Measurements from ENCODE around the gene PAPPA2. TPM values are rescaled to one million over a fixed set of nuclear protein-coding genes. Genes with fewer than 3 reads are reported as not detected.

The PAPPA2 gene
- total and polyA plus RNA-seq, 10 of the 15 experiments (the other 5 are each of a cell fraction or from before 2014, with no cell fraction given), result under 0.01 to 0.06 (median 0.03) TPM; not detected in 7

- BruUV-seq (replicated peaks), result no TSS peak
- no peak overlapping the region for H3K4me2 ChIP-seq (ENCODE audit: control insufficient read depth, insufficient read depth)
- no peaks in the 10 kb centered on the region for H3K4me1 ChIP-seq (ENCODE audit: control insufficient read depth, insufficient read depth, low read length)
- H3K27ac ChIP-seq (ENCODE audit: control insufficient read depth, insufficient read depth), result no peak overlapping the region
- ChIA-PET POLR2A (no interaction called here), RAD21 (ENCODE audit: unreplicated experiment) (no interaction called here), SMC1A (ENCODE audit: uncharacterized antibody, unreplicated experiment) (no interaction called here), CTCF (no interaction called here)
- no peaks in the 10 kb centered on the region for H3K79me2 ChIP-seq (ENCODE audit: control insufficient read depth, insufficient read depth, low read length)
- no peaks in the 10 kb centered on the region for H3K36me3 ChIP-seq (ENCODE audit: control insufficient read depth in 2 of 2, insufficient read depth in 2 of 2, low read length in 1 of 2)
- TF ChIP-seq RFX5 (IDR thresholded peaks at IDR 0.05; ENCODE audit: low read depth, low read length), result no peak
- no peak for TF ChIP-seq MYC (IDR thresholded peaks at IDR 0.05; ENCODE audit: insufficient read depth, insufficient read length, insufficient replicate concordance, low read length, severe bottlenecking)
- no peak for TF ChIP-seq KLF5 (IDR thresholded peaks at IDR 0.05; ENCODE audit: partially characterized antibody)
- no peak for TF ChIP-seq ESRRA (IDR thresholded peaks at IDR 0.05; ENCODE audit: low read length)
- TF ChIP-seq PAX5 (IDR thresholded peaks at IDR 0.05; ENCODE audit: borderline replicate concordance, low read depth, low read length), result no peak
- TF ChIP-seq, protein P1, sequence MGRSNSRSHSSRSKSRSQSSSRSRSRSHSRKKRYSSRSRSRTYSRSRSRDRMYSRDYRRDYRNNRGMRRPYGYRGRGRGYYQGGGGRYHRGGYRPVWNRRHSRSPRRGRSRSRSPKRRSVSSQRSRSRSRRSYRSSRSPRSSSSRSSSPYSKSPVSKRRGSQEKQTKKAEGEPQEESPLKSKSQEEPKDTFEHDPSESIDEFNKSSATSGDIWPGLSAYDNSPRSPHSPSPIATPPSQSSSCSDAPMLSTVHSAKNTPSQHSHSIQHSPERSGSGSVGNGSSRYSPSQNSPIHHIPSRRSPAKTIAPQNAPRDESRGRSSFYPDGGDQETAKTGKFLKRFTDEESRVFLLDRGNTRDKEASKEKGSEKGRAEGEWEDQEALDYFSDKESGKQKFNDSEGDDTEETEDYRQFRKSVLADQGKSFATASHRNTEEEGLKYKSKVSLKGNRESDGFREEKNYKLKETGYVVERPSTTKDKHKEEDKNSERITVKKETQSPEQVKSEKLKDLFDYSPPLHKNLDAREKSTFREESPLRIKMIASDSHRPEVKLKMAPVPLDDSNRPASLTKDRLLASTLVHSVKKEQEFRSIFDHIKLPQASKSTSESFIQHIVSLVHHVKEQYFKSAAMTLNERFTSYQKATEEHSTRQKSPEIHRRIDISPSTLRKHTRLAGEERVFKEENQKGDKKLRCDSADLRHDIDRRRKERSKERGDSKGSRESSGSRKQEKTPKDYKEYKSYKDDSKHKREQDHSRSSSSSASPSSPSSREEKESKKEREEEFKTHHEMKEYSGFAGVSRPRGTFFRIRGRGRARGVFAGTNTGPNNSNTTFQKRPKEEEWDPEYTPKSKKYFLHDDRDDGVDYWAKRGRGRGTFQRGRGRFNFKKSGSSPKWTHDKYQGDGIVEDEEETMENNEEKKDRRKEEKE (IDR thresholded peaks at IDR 0.05), result no peak
- TF ChIP-seq IRF4 (IDR thresholded peaks at IDR 0.05; ENCODE audit: low read depth, low read length), result no peak
- TF ChIP-seq, protein P2, sequence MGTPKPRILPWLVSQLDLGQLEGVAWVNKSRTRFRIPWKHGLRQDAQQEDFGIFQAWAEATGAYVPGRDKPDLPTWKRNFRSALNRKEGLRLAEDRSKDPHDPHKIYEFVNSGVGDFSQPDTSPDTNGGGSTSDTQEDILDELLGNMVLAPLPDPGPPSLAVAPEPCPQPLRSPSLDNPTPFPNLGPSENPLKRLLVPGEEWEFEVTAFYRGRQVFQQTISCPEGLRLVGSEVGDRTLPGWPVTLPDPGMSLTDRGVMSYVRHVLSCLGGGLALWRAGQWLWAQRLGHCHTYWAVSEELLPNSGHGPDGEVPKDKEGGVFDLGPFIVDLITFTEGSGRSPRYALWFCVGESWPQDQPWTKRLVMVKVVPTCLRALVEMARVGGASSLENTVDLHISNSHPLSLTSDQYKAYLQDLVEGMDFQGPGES (IDR thresholded peaks at IDR 0.05), result no peak
- no peak for TF ChIP-seq NRF1 (conservative IDR thresholded peaks at IDR 0.05; ENCODE audit: low read depth, low read length)
- no peak for TF ChIP-seq CBX5 (IDR thresholded peaks at IDR 0.05; ENCODE audit: low read depth)
- no peak for TF ChIP-seq YY1 (IDR thresholded peaks at IDR 0.05; ENCODE audit: low read depth, low read length)
- no peak for TF ChIP-seq YBX1 (IDR thresholded peaks at IDR 0.05)
- TF ChIP-seq BHLHE40 (IDR thresholded peaks at IDR 0.05; ENCODE audit: borderline replicate concordance in 1 of 2, low read depth in 2 of 2, low read length in 1 of 2), result no peak
- no peak for TF ChIP-seq CHD2 (IDR thresholded peaks at IDR 0.05; ENCODE audit: borderline replicate concordance, low read depth, low read length)
- no peak for TF ChIP-seq MTA2 (IDR thresholded peaks at IDR 0.05; ENCODE audit: low read depth)
- TF ChIP-seq RELB (IDR thresholded peaks at IDR 0.05; ENCODE audit: low read depth), result no peak
- DNase-seq (ENCODE audit: low read depth, low spot score) (no peak), FAIRE-seq (no peak), ATAC-seq (no peak)
- in situ Hi-C loops (cut with MboI) (no loop called here), intact Hi-C loops (cut with micrococcal nuclease; ENCODE audit: unreplicated experiment) (no loop called here)
- no peaks in the 10 kb centered on the region for H3K9me3 ChIP-seq (replicated peaks; ENCODE audit: control insufficient read depth, insufficient read depth, low read length)
- 1% methylated on average over 4 of the region's 4 CpGs for WGBS (ENCODE audit: insufficient coverage, insufficient replicate concordance, low lambda C conversion rate, missing lambda C conversion rate)
- H3K9ac ChIP-seq (ENCODE audit: control insufficient read depth, insufficient read depth, low read length), result no peak overlapping the region
- no peak overlapping the region for H2AFZ ChIP-seq (ENCODE audit: control insufficient read depth, low read depth, low read length)
- peaks cover 0 to 4% of the 10 kb centered on the region in 2 experiments; a peak in 2 of 4 replicates for H3K27me3 ChIP-seq (replicated peaks in 1 of 2; ENCODE audit: control insufficient read depth in 2 of 2, insufficient read depth in 2 of 2, low read length in 1 of 2)
- H4K20me1 ChIP-seq (ENCODE audit: control insufficient read depth, insufficient read depth), result no peaks in the 10 kb centered on the region
- no peak overlapping the region for H3K4me3 ChIP-seq
Measured at GRCh38 chr1:176773038-176773437, 310.1 kb downstream of the PAPPA2 start.
